Brain pericyte (primary cell): ENCODE measurements around the gene SPIRE1.
"Not testable (repeated sequence)": the region's sequence is repeated elsewhere in the genome, so short reads cannot be mapped to it uniquely, and the experiment has no call there.

Source experiments
- DNase-seq: peaks from one replicate; pipeline ENCODE4 v3.0.0-alpha.2; 2012; ENCODE audit warnings: low read depth, low spot score

The SPIRE1 gene

DNA sequence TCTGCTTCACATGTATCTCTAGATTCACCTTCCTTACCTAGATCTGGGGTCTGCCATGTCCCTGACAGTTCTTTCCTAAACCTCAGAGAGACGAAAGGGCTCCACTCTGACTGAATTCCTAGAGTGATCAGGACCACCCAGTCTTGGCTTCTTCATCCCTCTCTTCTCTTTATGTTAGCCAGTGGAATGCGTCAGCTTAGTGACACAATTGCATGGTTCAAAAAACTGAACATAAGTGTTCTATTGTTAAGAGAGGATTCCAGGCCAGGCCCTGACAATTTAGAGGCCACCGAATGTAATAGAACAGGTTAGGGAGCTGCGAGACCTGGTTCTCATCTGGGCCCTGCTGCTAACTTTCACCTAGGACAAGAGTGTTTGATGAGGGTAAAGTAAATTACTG is 240.2 kb downstream of the SPIRE1 start:
- DNase-seq: no peak

DNA sequence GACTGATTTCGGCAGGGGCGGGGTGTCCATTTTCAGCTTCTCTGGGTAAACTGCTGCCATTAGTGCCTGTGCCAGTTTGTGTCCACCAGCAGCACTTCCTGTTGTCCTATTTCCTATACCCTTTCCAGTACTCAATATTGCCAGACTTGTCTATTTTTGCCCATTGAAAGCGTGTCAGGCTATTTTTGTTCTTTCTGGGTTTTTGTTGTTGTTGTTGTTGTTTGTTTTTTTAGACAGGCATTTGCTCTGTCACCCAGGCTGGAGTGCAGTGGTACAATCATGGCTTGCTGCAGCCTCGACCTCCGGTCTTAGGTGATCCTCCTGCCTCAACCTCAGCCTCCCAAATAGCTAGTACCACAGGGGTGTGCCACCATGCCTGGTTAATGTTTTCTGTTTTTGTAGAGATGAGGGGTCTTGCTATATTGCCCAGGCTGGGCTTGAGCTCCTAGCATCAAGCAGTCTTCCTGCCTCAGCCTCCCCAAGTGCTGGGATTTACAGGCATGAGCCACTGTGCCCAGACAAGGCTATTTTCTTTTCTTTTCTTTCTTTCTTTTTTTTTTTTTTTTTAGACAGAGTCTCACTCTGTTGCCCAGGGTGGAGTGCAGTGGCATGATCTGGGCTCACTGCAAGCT is 241.7 kb downstream of the SPIRE1 start:
- no peak for DNase-seq

DNA sequence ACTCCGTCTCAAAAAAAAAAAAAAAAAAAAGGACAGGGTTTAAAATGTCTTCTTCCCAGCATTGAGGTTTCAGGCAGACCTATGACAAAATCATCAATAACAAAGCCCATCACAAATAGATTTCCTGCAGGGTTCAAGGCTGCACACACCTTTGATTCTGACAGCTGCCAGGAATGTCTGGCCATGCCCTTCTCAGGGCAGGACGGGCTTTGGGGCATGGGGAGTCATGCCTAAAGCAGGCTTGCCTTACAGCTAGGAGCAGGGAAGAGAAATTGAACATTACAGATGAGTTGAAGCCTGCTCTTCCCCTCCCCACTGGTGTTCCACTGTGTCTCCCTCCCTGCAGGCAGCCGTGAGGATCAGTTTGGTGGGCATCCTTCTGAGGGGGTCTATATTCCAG is 246.5 kb downstream of the SPIRE1 start:
- DNase-seq: no peak

DNA sequence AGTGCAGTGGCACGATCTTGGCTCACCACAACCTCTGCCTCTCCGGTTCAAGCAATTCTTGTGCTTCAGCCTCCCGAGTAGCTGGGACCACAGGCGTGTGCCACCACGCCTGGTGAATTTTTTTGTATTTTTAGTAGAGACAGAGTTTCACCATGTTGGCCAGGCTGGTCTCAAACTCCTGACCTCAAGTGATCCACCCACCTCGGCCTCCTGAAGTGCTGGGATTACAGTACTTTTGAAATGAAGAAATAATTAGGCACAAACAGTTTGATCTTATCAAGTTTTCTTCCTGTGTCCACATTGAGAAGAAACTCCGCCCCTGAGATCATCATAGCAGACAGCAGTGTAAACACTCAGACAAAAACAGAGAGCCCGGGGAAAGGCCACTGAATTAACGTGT is 247.2 kb downstream of the SPIRE1 start:
- not testable (repeated sequence) for DNase-seq

DNA sequence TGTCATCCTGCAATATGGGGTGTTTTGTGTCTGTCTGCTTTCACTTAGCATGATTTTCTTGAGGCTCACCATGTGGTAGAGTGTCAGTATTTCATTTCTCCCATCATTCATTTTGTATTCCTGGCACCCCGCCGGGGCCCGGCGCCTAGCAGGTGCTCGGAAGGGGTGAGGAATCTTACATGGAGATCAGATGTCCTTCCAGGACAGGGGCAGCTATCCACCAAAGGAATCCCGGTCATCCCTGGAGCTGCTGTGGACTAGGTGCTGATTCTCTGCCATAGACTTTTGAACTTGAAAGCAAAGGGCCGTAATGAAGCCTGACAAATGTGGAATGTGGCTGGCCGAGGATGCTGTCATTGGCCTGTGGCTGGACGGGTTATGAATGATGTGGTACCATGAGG is 247.8 kb downstream of the SPIRE1 start:
- no peak for DNase-seq

DNA sequence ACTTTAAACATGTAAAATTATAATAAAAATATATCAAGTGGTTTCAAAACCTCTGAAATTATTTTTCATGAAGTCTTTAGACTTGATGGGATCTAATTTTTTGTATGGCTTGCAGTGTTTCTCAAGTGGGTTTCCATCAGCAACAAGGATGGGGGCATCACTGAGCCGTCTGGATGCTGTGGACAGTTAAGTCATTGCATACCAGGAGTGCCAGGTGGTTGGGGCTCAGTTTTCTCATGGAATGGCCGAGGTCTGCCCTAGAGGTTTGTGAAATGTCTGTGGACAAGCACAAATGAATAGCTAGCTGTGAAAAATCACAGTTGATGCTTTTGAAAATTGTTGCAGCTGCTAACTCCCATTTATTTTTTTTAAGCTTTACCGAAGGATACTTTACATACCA is 248.4 kb downstream of the SPIRE1 start:
- DNase-seq: no peak

DNA sequence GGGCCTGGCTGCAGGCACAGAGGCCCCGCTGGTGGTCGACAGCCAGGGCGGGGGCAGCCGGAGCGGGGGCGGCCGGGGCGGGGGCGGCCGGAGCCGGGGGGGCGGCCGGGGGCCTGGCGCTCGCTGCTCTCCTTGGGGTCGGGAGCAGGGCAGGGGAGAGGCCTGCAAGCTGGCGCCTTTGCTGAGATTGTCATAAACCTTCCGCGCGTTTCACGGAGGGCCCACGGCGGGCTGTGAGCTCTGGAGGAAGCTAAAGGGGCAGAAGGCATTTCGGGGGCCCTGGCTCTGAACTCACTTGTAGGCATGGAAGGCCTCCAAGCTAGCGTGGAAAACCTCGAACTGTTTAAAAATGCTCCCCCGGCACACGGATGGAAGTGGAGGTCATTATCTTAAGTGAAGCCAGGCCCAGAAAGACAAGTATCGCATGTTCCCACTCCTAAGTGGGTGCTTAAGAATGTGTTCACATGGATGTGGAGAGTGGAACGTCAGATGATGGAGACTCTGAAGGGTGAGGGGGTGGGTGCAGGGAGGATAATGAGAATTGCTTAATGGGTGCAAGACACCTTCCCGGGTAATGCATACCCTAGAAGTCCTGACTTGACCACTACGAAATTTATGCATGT is 249.5 kb downstream of the SPIRE1 start:
- DNase-seq: no peak

DNA sequence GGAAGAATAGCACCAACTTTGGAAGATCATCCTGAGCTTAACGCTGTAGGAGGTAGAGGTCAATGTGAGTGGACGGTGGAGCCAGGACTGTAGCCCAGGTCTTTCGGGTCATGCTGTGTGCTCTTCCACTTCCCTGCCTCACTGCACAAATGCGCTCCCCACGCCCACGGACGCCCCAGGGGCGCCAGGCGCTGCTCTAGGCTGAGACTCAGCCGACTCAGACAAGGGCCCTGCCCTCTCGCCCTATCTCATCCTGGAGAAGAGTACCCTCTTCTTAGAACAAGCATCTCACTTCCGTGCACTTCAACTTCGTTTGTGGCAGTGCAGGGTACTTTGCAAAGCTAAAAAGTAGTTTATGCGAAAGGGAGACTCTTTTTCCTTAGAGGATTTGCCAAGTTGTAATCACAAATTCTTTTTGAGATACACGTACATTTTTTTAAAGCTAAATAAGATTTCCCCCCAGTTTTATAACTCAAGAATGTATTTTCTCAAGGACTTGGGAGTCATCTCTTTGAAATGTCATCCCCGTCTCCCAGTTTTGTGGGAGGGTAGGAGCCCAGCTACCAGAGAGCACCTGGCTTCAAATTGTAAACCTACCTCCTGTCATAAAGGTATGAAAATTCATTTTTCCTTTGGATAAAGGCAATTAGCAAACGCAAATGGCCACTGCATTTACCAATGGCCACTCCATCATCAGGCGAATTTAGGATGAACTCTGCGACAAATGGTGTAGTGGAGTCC is 251.4 kb downstream of the SPIRE1 start:
- no peak for DNase-seq

DNA sequence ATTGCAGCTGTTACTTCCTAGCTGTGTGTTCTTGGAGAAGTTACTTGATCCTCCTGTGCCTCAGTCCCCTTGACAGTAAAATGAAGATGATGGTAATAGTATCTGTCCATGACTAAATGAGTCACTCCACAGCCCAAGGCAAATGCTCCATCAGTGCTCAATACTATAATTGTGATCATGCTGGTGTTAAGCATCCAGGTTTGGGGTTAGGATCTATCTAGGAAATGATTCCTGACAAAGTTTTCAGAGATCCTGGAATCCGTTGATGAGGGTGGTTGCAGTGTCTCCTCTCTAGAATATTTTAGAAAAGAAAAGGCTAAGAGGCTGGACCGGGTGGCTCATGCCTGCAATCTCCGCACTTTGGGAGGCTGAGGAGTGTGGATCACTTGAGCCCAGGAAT is 252.8 kb downstream of the SPIRE1 start:
- DNase-seq: no peak

DNA sequence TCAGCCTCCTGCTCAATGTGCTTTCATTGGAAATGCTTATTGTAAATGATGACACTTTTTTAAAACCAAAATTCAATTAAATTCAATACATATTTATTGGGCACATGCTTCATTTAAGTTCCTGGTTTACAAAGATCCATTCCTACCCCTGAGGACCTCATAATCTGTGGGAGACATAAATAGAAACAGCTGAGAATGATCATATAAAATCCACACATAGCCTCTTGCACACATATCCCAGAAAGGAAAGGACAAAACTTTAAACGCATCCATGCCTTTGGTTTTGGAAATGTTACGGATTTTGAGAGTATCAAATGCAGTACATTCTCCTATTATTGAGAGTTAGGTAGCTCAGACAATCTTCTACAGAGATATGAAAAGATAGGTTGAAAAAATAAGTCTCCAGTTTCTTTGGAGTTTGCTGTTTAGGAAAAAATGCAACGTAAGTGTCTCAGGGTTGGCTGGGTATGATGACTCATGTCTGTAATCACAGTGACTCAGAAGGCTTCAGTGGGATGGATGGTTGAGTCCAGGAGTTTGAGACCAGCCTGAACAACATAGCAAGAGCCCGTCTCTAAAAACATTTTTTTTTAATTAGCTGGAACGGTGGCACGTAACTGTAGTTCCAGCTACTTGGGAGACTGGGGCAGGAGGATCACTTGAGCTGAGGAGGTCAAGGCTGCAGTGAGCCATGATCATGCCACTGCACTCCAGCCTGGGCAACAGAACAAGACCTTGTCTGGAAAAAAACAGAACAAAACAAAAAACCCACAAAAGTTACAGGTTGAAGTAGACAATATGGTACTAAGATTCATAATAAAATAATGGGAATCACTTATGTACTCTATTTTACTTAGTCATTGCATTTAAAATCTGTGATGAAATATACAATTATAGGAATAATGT is 254.1 kb downstream of the SPIRE1 start:
- no peak for DNase-seq

DNA sequence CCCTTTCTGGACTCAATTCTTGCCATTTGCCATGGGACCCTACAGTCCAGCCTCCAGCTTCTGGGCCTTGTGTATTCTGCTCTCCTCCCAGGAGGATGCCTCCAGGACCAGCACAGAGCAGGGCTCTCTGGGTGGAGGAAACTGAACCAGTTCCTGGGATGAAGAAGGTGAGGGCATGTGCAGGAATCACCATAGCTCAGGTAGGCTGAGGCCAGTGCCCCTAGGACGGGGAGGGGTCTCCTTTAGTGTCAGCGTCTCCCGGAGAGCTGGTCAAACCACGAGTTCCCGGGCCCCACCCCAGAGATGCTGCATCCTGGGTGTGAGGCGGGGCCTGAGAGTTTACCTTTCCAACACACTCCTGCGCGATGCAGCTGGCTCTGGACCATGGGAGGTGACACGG is 256.0 kb downstream of the SPIRE1 start:
- DNase-seq: no peak

DNA sequence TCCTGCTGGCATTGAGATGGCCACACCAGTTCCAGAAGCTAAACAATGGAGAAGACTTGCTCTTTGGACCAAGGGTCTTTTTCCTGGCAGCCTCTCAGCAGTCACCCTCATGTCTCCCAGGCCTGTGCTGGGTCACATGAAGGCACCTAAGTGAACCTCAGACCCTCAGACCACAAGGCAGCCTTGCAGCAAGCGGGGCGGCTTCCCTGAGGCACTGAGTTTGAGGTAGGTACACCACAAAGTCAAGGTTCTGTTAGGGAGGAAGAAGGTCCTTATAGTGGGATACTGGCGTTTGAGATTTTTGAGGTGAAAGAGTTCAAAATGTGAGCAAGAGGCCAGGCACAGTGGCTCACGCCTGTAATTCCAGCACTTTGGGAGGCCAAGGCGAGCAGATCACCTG is 258.7 kb downstream of the SPIRE1 start:
- DNase-seq: no peak

DNA sequence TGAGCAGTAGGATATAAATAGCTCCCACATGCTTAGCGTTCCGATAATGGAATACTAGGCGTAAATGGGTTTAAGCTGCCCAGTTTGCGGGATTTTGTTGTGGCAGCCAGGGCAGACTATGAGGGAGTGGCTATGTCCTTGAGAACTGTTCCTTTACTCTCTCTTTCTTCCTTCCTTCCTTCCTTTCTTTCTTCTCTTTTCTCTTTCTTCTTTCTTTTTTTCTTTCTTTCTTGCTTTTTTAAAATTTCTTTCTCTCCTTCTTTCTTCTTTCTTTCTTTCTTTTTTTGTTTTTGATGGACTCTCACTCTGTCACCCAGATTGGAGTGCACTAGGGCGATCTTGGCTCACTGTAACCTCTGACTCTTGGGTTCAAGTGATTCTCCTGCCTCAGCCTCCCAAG is 259.3 kb downstream of the SPIRE1 start:
- no peak for DNase-seq

DNA sequence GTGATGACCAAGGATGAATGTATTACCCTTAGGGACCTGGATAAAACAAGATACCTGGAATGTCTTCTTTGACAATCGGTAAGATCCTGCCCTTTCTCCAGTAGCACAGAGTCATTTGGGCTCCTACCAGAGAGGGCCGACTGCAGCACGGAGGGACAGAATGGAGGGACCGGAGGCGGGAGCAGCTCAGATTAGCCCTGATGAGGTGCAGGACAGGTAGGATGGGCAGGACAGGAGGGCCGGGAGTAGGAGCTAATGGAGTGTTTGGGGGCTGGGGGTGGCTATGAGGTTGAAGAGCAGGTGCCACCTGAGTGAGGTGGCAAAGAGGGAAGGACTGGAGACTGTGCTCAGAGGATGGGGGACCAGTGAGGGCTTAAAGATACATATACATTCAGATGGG is 260.1 kb downstream of the SPIRE1 start:
- DNase-seq: no peak

DNA sequence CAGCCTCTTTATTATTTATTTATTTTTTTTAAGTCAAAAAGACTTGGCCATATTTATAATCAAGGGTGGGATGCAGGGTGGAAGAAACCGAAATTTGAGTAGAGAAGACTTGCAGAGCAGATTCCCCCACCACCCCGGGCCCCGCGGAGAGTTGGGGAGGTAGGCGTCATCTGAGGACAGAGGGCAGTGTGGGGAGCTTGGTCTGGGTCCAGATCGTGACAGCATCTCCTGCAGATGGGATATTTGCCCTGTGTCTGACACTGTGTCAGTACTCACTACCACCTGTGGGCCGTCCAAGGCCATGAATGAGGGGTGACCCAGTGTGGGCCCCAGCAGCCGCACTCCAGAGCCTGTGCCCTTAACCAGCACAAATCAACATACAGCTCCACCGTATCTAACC is 260.7 kb downstream of the SPIRE1 start:
- DNase-seq: no peak
